Dedifferentiated amniotic fluid mesenchymal stem cell (primary cell): Measurements from ENCODE around the gene OPHN1.

Experiments used
- DNase-seq: peaks from one replicate; pipeline ENCODE4 v3.0.0-alpha.2; 2016; ENCODE audit errors: extremely low spot score

OPHN1 gene

DNA sequence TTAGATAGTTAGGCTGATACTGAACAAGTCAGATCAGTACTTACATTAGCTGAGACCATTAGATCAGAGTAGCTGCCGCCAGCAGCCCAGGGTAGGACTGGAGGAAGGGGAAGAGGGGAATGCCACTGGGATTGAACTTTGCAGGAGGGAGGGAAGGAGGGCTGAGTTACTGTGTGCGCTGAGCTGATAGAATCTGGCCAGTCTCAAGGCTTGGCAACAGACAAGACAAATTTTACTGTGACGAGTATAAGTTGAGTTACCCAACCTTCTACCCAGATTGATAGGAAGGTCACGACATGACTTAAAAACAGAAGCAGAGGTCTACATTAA, 372.1 kb downstream of the OPHN1 start:
- no peak for DNase-seq

- DNase-seq: no peak
These were observed 372.6 kb downstream of the OPHN1 start for GRCh38 chrX:68060506-68061205.

GRCh38 chrX:68059469-68059868, 373.8 kb downstream of the OPHN1 start:
- DNase-seq: no peak

GRCh38 chrX:68049466-68049865, 383.8 kb downstream of the OPHN1 start:
- no peak for DNase-seq

DNA sequence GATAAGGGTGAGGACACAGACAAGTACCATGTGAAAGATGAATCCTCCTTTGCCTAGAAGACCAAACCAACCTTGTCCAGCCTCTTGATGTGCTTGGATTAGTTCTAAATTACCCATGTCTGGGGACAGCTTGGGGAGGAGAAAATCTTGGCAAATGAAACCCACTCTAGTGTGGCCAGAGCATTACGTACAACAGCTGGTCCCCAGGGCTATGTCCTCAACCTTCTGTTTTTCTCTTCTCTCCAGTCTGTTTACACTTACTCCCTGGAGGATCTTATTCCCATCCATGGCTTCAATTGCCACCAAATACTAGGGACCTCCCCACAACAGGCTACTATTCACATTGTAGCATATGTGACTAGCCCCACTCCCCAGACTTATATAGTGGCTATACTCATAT, 384.5 kb downstream of the OPHN1 start:
- DNase-seq: no peak

GRCh38 chrX:68045008-68045577, 388.2 kb downstream of the OPHN1 start:
- no peak for DNase-seq

- DNase-seq: no peak
These were observed 389.4 kb downstream of the OPHN1 start for GRCh38 chrX:68043713-68044438.

- DNase-seq: no peak
These were observed 392.2 kb downstream of the OPHN1 start for GRCh38 chrX:68041110-68041509.

GRCh38 chrX:68018248-68019203, 414.8 kb downstream of the OPHN1 start:
- DNase-seq: no peak

GRCh38 chrX:67998540-67998939, 434.8 kb downstream of the OPHN1 start:
- no peak for DNase-seq
